Panc1 (cell line): ENCODE measurements around the gene ADAMTS19. TPM values are rescaled to one million over a fixed set of nuclear protein-coding genes. Genes with fewer than 3 reads are reported as not detected.

Source experiments
- ATAC-seq: fragments of 200-7000 bp; cut with Tn5 transposase; 2 replicates; pipeline ENCODE4 v1.9.1; 2020; ENCODE audit warnings: mild to moderate bottlenecking, moderate library complexity
- BruUV-seq: library from RNA; stranded (reverse); fragments of 400-500 nt; replicated peaks from 2 replicates; lab custom pipeline; 2021; lab: Mats Ljungman, UMichigan
- CTCF ChIA-PET: fragments of 300-600 bp; sonication (Branson Sonifier 250); formaldehyde crosslinking; loops from one replicate; lab custom pipeline; 2022; ENCODE audit warnings: antibody characterized with exemption; lab: Charles Lee
- POLR2A ChIA-PET: fragments of 300-600 bp; sonication (Branson Sonifier 250); formaldehyde crosslinking; loops from one replicate; lab custom pipeline; 2022; ENCODE audit warnings: antibody characterized with exemption; lab: Charles Lee
- DNase-seq: peaks from one replicate; pipeline ENCODE4 v3.0.0-alpha.2; 2010; ENCODE audit warnings: low read depth, low spot score
- H3K27ac ChIP-seq: 2 replicates; pipeline ENCODE4 v1.5.1; 2011; ENCODE audit warnings: mild to moderate bottlenecking, low read length, inconsistent platforms
- H3K27me3 ChIP-seq: fragments of 200-500 bp; sonication (Bioruptor generic); 2 replicates; pipeline ENCODE4 v1.6.0; 2014; ENCODE audit warnings: low read length, inconsistent platforms; ENCODE audit not compliant: control insufficient read depth, insufficient read depth
- H3K36me3 ChIP-seq: fragments of 200-500 bp; sonication (Bioruptor generic); 2 replicates; pipeline ENCODE4 v1.5.1; 2014; ENCODE audit warnings: inconsistent platforms, mild to moderate bottlenecking, low read length, moderate library complexity; ENCODE audit not compliant: control insufficient read depth, insufficient read depth
- H3K4me1 ChIP-seq: 2 replicates; pipeline ENCODE4 v1.5.1; 2011; ENCODE audit warnings: inconsistent platforms, mild to moderate bottlenecking, low read length, moderate library complexity; ENCODE audit not compliant: control insufficient read depth, insufficient read depth
- H3K4me3 ChIP-seq, 2 experiments: 2 replicates each; pipeline ENCODE4 v1.5.1; 2011 to 2012; ENCODE audit warnings: low read depth in 2 of 2, low read length in 2 of 2, mild to moderate bottlenecking in 2 of 2, inconsistent platforms in 1 of 2, moderate library complexity in 1 of 2
- H3K9me3 ChIP-seq: fragments of 200-500 bp; sonication (Bioruptor generic); 2 replicates; pipeline ENCODE4 v1.5.1; 2014; ENCODE audit warnings: low read depth, mild to moderate bottlenecking, inconsistent platforms, low read length, moderate library complexity; ENCODE audit not compliant: control insufficient read depth, insufficient read depth
- POLR2AphosphoS5 ChIP-seq: IDR thresholded peaks from 2 replicates; pipeline ENCODE4 v1.6.1; 2012; ENCODE audit warnings: mild to moderate bottlenecking, low read depth, low read length, moderate library complexity
- SIN3A ChIP-seq: IDR thresholded peaks from 2 replicates; pipeline ENCODE4 v1.6.1; 2012; ENCODE audit warnings: low read depth, mild to moderate bottlenecking, low read length, moderate library complexity, borderline replicate concordance; ENCODE audit not compliant: insufficient read depth
- TCF7L2 ChIP-seq: IDR thresholded peaks from 2 replicates; pipeline ENCODE4 v1.6.1; 2011; ENCODE audit warnings: mild to moderate bottlenecking, low read depth, low read length, inconsistent platforms
- in situ Hi-C: cut with HindIII; loops from 2 replicates; pipeline ENCODE4 v1.10.0; 2016; ENCODE audit warnings: low sequenced_read_pairs, low pct_unique_long_range_greater_than_20kb
- intact Hi-C: fragments of 100-400 bp; cut with micrococcal nuclease; formaldehyde crosslinking; loops from one replicate; pipeline ENCODE4 v1.10.0; 2022; ENCODE audit not compliant: unreplicated experiment
- total RNA-seq: library from RNA; stranded (reverse); gene quantifications from one replicate; pipeline ENCODE4 v1.2.1, GENCODE V29; 2021; ENCODE audit not compliant: unreplicated experiment
- TF ChIP-seq, protein P1 (sequence below): fragments of 450-650 bp; IDR thresholded peaks from 2 replicates; pipeline ENCODE4 v1.5.1; 2017; ENCODE audit warnings: mild to moderate bottlenecking
- TF ChIP-seq, protein P2 (sequence below), 2 experiments: IDR thresholded peaks; 2 replicates each; pipeline ENCODE4 v1.6.1; 2011 to 2012; ENCODE audit warnings: low read depth in 2 of 2, control low read depth in 1 of 2, low read length in 1 of 2, mild to moderate bottlenecking in 1 of 2, moderate library complexity in 1 of 2; ENCODE audit not compliant: insufficient read depth in 1 of 2

Gene ADAMTS19
- total RNA-seq, 1 experiment from 2014 or later: not detected

- Histone ChIP-seq H3K9me3 (no peaks in the 10 kb centered on the region), H3K36me3 (no peaks in the 10 kb centered on the region), H3K27ac (no peak overlapping the region), H3K27me3 (no peaks in the 10 kb centered on the region), H3K4me1 (no peaks in the 10 kb centered on the region), H3K4me3 (no peak overlapping the region)
- POLR2A ChIA-PET: no interaction called here
- CTCF ChIA-PET: no interaction called here
- intact Hi-C loops (no loop called here), in situ Hi-C loops (no loop called here)
- no peak for DNase-seq
- ATAC-seq: no peak
- BruUV-seq: no TSS peak
- TF ChIP-seq, protein P1, sequence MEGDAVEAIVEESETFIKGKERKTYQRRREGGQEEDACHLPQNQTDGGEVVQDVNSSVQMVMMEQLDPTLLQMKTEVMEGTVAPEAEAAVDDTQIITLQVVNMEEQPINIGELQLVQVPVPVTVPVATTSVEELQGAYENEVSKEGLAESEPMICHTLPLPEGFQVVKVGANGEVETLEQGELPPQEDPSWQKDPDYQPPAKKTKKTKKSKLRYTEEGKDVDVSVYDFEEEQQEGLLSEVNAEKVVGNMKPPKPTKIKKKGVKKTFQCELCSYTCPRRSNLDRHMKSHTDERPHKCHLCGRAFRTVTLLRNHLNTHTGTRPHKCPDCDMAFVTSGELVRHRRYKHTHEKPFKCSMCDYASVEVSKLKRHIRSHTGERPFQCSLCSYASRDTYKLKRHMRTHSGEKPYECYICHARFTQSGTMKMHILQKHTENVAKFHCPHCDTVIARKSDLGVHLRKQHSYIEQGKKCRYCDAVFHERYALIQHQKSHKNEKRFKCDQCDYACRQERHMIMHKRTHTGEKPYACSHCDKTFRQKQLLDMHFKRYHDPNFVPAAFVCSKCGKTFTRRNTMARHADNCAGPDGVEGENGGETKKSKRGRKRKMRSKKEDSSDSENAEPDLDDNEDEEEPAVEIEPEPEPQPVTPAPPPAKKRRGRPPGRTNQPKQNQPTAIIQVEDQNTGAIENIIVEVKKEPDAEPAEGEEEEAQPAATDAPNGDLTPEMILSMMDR: no peak
- no peak for TF ChIP-seq SIN3A
- TF ChIP-seq, protein P2, sequence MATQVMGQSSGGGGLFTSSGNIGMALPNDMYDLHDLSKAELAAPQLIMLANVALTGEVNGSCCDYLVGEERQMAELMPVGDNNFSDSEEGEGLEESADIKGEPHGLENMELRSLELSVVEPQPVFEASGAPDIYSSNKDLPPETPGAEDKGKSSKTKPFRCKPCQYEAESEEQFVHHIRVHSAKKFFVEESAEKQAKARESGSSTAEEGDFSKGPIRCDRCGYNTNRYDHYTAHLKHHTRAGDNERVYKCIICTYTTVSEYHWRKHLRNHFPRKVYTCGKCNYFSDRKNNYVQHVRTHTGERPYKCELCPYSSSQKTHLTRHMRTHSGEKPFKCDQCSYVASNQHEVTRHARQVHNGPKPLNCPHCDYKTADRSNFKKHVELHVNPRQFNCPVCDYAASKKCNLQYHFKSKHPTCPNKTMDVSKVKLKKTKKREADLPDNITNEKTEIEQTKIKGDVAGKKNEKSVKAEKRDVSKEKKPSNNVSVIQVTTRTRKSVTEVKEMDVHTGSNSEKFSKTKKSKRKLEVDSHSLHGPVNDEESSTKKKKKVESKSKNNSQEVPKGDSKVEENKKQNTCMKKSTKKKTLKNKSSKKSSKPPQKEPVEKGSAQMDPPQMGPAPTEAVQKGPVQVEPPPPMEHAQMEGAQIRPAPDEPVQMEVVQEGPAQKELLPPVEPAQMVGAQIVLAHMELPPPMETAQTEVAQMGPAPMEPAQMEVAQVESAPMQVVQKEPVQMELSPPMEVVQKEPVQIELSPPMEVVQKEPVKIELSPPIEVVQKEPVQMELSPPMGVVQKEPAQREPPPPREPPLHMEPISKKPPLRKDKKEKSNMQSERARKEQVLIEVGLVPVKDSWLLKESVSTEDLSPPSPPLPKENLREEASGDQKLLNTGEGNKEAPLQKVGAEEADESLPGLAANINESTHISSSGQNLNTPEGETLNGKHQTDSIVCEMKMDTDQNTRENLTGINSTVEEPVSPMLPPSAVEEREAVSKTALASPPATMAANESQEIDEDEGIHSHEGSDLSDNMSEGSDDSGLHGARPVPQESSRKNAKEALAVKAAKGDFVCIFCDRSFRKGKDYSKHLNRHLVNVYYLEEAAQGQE (IDR thresholded peaks at IDR 0.05; ENCODE audit: insufficient read depth in 1 of 2, low read depth in 2 of 2, low read length in 1 of 2): no peak
These were observed 87.0 kb downstream of the ADAMTS19 start for GRCh38 chr5:129547137-129547536.

DNA sequence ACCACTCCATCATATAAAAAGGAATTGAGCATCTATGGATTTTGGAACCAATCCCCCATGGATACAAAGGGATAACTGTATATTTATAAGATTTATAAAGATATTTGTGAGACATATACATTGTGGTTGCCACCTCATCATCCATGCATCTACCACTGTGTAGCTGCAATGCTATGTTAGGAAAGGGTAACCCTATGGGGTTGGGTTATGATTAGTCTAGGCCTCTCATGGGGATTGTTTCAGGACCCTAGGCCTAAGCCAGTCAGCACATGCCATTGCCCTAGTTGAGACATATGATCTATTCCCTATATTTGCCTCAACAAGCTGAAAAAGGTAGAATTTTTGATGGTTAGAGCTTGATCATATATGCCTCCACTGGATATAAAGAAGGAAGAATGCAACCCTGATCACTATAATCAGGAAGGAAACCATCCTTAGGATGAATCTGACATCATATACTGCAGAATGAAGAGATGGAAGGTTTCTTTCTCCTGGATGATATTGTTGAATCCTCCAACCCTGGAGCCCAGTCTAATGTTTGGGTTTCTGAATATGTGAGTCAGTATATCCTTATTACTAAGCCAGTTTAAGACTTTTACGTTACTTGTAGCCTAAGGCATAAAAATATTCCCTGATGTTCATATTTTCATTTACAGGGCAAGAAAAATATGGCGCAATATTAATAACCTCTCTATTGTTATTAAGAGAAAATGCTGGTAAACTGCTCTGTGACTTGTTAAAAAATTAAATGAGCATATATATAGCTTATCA, 94.2 kb downstream of the ADAMTS19 start:
- TF ChIP-seq POLR2AphosphoS5 (no peak), SIN3A (no peak), TCF7L2 (no peak)
- TF ChIP-seq, protein P2 (IDR thresholded peaks at IDR 0.05; ENCODE audit: insufficient read depth in 1 of 2, low read depth in 2 of 2, low read length in 1 of 2): no peak
- TF ChIP-seq, protein P1: no peak
- ATAC-seq: no peak
- no TSS peak for BruUV-seq
- Histone ChIP-seq H3K4me3 (no peak overlapping the region), H3K27ac (no peak overlapping the region), H3K36me3 (no peaks in the 10 kb centered on the region; the same call in 1 of the 2 replicates), H3K27me3 (no peaks in the 10 kb centered on the region), H3K4me1 (no peaks in the 10 kb centered on the region), H3K9me3 (no peaks in the 10 kb centered on the region; the same call in 1 of the 2 replicates)
- CTCF ChIA-PET: no interaction called here
- no peak for DNase-seq
- in situ Hi-C loops (no loop called here), intact Hi-C loops (no loop called here)
- POLR2A ChIA-PET: no interaction called here
